Right lobe of liver (tissue), 6 donors: ENCODE measurements around the gene CSH2. TPM values are rescaled to one million over a fixed set of nuclear protein-coding genes. Genes with fewer than 3 reads are reported as not detected.
"Not testable (repeated sequence)": the region's sequence is repeated elsewhere in the genome, so short reads cannot be mapped to it uniquely, and the experiment has no call there.

Experiments
- ATAC-seq, 4 donors: fragments of 200-7000 bp; cut with Tn5 transposase; one replicate each; pipeline ENCODE4 v1.9.1; 2020; ENCODE audit warnings: mild to moderate bottlenecking in 4 of 4, moderate library complexity in 4 of 4
- DNase-seq, 3 donors: peaks; one replicate each; pipeline ENCODE4 v3.0.0-alpha.2; 2020
- H3K27ac ChIP-seq, 3 donors: fragments of 200-600 bp; one replicate each; pipeline ENCODE4 v1.8.0; 2022
- H3K27me3 ChIP-seq, 2 donors: fragments of 200-600 bp; one replicate each; pipeline ENCODE4 v1.8.0; 2022
- H3K36me3 ChIP-seq, 4 donors: fragments of 200-600 bp; sonication (generic) in 1 of 4; one replicate each; pipeline versions ENCODE4 v1.5.1 to v1.8.0; 2017 to 2022; ENCODE audit warnings: control low read depth in 1 of 4
- H3K4me1 ChIP-seq, 4 donors: fragments of 200-600 bp; sonication (generic) in 1 of 4; one replicate each; pipeline versions ENCODE4 v1.5.1 to v1.8.0; 2017 to 2022; ENCODE audit warnings: control low read depth in 1 of 4
- H3K4me3 ChIP-seq, 3 donors: fragments of 200-600 bp; one replicate each; pipeline ENCODE4 v1.8.0; 2022
- H3K9me3 ChIP-seq, 4 donors: fragments of 200-600 bp; sonication (generic) in 1 of 4; one replicate each; pipeline versions ENCODE4 v1.5.1 to v1.8.0; 2017 to 2022; ENCODE audit warnings: control low read depth in 1 of 4
- POLR2A ChIP-seq: fragments of 450-650 bp; IDR thresholded peaks from one replicate; pipeline ENCODE4 v1.6.1; 2017; ENCODE audit warnings: antibody characterized with exemption, mild to moderate bottlenecking
- WGBS: methylation state at CpG from one replicate; pipeline ENCODE4 v1.1.6; 2018; ENCODE audit warnings: low coverage, low lambda C conversion rate; ENCODE audit not compliant: insufficient coverage; ENCODE audit errors: missing lambda C conversion rate; 5-methylcytosine and 5-hydroxymethylcytosine counted together
- intact Hi-C, 2 donors: fragments of 100-400 bp; cut with DNase I; formaldehyde crosslinking; loops; one replicate each; pipeline versions ENCODE4 v1.11.2 to v1.14.1; 2022
- total RNA-seq, 6 experiments: library from RNA; depleted of rRNA in 2 of 6; stranded (reverse); fragments of >200 nt in 2 of 6; fragmentation: NEBNext Ultra II Directional in 3 of 6; extraction: Animal tissue kit (Norgen Biotek cat#: 25700) in 3 of 6; gene quantifications; one replicate each; pipeline versions ENCODE4 v1.1.0 to v1.2.4, GENCODE V29; 2016 to 2023
- TF ChIP-seq, protein P1 (sequence below), 4 donors: fragments of 200-600 bp in 3 of 4; fragments of 450-650 bp in 1 of 4; IDR thresholded peaks; one replicate each; pipeline versions ENCODE4 v1.5.1 to v1.8.0; 2016 to 2022; ENCODE audit warnings: antibody characterized with exemption in 4 of 4, mild to moderate bottlenecking in 2 of 4
- donor health status: DM: no; HTN: yes; CAD: no.
- donor health status: DM: no; HTN: no; CAD: no.
- donor health status: DM: no; HTN: no; CAD: no.
- donor health status: DM: no; HTN: yes; CAD: no.
- donor health status: DM: no; HTN: yes; CAD: no.

CSH2 gene
- total RNA-seq, 6 experiments from 2014 or later = not detected

DNA sequence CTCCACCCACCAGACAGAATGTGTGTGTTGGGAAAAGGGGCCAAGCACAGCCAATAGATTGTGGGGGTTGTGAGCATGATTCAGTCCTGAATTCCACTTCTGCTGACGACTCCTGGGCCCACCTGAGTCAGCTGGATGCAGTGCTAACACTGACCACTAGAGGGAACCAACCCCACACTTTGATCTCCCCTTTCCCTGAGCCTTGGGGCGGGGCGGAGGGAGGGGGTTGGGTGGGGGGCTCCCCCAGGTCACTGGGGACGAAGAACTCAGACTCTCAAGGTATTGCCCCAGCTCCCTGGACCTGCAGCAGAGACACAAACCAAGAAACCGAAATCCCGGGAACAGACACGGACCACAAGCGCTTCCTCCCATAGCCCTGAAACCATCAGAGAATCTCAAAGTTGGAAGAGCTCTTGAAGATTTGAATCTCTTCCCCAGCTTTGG, 38.2 kb upstream of the CSH2 start:
- no peaks in the 10 kb centered on the region for H3K36me3 ChIP-seq
- ATAC-seq (peak; percentile 72 to 87 (median 81)), DNase-seq (peak in 1 of 3 donors; percentile 48)
- no peaks in the 10 kb centered on the region for H3K27me3 ChIP-seq
- no peak overlapping the region for H3K4me3 ChIP-seq
- H3K27ac ChIP-seq = no peak overlapping the region
- TF ChIP-seq, protein P1, sequence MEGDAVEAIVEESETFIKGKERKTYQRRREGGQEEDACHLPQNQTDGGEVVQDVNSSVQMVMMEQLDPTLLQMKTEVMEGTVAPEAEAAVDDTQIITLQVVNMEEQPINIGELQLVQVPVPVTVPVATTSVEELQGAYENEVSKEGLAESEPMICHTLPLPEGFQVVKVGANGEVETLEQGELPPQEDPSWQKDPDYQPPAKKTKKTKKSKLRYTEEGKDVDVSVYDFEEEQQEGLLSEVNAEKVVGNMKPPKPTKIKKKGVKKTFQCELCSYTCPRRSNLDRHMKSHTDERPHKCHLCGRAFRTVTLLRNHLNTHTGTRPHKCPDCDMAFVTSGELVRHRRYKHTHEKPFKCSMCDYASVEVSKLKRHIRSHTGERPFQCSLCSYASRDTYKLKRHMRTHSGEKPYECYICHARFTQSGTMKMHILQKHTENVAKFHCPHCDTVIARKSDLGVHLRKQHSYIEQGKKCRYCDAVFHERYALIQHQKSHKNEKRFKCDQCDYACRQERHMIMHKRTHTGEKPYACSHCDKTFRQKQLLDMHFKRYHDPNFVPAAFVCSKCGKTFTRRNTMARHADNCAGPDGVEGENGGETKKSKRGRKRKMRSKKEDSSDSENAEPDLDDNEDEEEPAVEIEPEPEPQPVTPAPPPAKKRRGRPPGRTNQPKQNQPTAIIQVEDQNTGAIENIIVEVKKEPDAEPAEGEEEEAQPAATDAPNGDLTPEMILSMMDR (IDR thresholded peaks at IDR 0.05) = peak; percentile 54 to 79 (median 77)
- no peak for TF ChIP-seq POLR2A
- intact Hi-C loops = loop anchor here in 1 of 2 donors (5.0 to 10.0 kb wide), 2 partner anchors 116 to 223 kb away; partner anchors contain the start of gene ERN1
- H3K4me1 ChIP-seq = no peaks in the 10 kb centered on the region
- WGBS = 0% methylated on average over 1 of the region's 8 CpGs
- H3K9me3 ChIP-seq = no peaks in the 10 kb centered on the region

DNA sequence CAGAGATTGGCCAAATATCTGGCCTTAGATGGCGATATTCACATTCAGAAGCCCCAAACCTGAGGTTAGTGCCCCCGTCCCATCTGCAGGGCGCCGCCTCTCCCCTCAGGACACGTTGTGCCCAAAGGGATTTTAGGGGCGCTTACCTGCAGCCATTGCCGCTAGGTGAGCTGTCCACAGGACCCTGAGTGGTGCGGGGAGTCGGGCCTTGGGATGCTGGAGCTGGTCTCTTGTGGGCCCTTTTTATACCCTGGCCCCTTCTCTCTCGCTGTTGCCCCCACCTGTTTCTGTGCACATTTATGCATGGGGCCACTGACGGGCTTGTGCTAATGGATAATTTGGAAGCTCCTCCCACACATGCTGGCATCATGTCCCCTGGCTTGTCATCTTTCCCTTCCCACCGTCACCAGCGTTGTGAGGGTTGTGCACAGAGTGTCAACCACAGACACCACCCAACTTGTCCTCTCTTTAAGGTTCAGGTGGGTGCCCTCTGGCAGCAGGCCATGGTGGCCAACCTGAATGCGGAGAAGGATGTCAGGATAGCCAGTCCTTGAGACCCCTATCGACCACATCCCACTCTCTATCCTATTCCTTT, 37.7 kb upstream of the CSH2 start, which contains the start of gene CSHL1:
Gene CSHL1, minus strand, starts transcription at position 218 of the 595 bp plus-strand sequence. Its CDS starts 62 bp downstream, at position 156.
- H3K27ac ChIP-seq = no peak within 1 kb of the TSS
- no peaks in the 10 kb centered on the region for H3K9me3 ChIP-seq
- no peaks in the 10 kb centered on the region for H3K4me1 ChIP-seq
- no peak within 1 kb of the TSS for H3K4me3 ChIP-seq
- no peak for ATAC-seq
- no peaks in the 10 kb centered on the region for H3K27me3 ChIP-seq
- H3K36me3 ChIP-seq = no peaks in the 10 kb centered on the region
- 22% methylated on average over 3 of the region's 15 CpGs for WGBS
- DNase-seq = no peak
- intact Hi-C loops = loop anchor here in 1 of 2 donors (5.0 to 10.0 kb wide), 2 partner anchors 116 to 224 kb away; partner anchors contain the start of gene ERN1
- TF ChIP-seq, protein P1 (IDR thresholded peaks at IDR 0.05) = no peak
- no peak for TF ChIP-seq POLR2A

GRCh38 chr17:63910096-63910495, 36.6 kb upstream of the CSH2 start:
- H3K4me1 ChIP-seq = no peaks in the 10 kb centered on the region
- H3K27ac ChIP-seq = no peak overlapping the region
- no peak for TF ChIP-seq POLR2A
- TF ChIP-seq, protein P1 (IDR thresholded peaks at IDR 0.05) = no peak
- no peaks in the 10 kb centered on the region for H3K9me3 ChIP-seq
- 60% methylated on average over 1 of the region's 14 CpGs for WGBS
- no peaks in the 10 kb centered on the region for H3K36me3 ChIP-seq
- ATAC-seq (no peak), DNase-seq (no peak)
- H3K4me3 ChIP-seq = no peak overlapping the region
- no peaks in the 10 kb centered on the region for H3K27me3 ChIP-seq
- intact Hi-C loops = loop anchor here in 1 of 2 donors (5.0 to 10.0 kb wide), 2 partner anchors 117 to 225 kb away; partner anchors contain the start of gene ERN1

DNA sequence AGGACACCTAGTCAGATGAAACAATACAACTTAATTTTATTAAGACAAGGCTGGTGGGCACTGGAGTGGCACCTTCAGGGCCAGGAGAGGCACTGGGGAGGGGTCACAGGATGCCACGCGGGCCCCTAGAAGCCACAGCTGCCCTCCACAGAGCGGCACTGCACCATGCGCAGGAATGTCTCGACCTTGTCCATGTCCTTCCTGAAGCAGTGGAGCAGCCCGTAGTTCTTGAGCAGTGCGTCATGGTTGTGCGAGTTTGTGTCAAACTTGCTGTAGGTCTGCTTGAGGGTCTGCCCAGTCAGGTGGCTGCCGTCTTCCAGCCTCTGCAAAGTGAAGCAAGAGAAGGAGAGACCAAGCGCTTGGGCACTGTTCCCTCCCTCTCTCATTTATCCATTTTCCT, 36.1 kb upstream of the CSH2 start:
- H3K9me3 ChIP-seq, intact Hi-C loops, H3K27me3 ChIP-seq, H3K36me3 ChIP-seq, H3K4me1 ChIP-seq, H3K27ac ChIP-seq, ATAC-seq, DNase-seq, H3K4me3 ChIP-seq: not testable (repeated sequence)
- no CpG with 5 or more reads among the region's 10 CpGs for WGBS

GRCh38 chr17:63907161-63907778, 33.8 kb upstream of the CSH2 start:
- not testable (repeated sequence) for DNase-seq, H3K9me3 ChIP-seq
- 46% methylated on average over 11 of the region's 12 CpGs for whole genome bisulfite sequencing

GRCh38 chr17:63904796-63905195, 31.3 kb upstream of the CSH2 start:
- H3K27me3 ChIP-seq, H3K4me1 ChIP-seq, H3K9me3 ChIP-seq, H3K27ac ChIP-seq, DNase-seq, intact Hi-C loops, H3K36me3 ChIP-seq, ATAC-seq, H3K4me3 ChIP-seq: not testable (repeated sequence)
- 88% methylated on average over 4 of the region's 8 CpGs for WGBS

More at GRCh38 chr17:63907161-63907778, 33.8 kb upstream of the CSH2 start:
- TF ChIP-seq, protein P1 (IDR thresholded peaks at IDR 0.05) = peak in 1 of 4 donors; percentile 4
- intact Hi-C loops, H3K4me3 ChIP-seq, H3K27ac ChIP-seq, H3K27me3 ChIP-seq, H3K4me1 ChIP-seq, H3K36me3 ChIP-seq: not testable (repeated sequence)
- peak in 3 of 4 donors; percentile 16 to 49 (median 40) for ATAC-seq
